Ovary (tissue), 3 donors: Measurements from ENCODE around the gene CDC42SE1.

Source experiments
- CTCF ChIP-seq, 3 donors: fragments of 450-650 bp in 2 of 3; fragments of 200-600 bp in 1 of 3; IDR thresholded peaks; one replicate each; pipeline versions ENCODE4 v1.5.1 to v1.8.0; 2016 to 2022; ENCODE audit warnings: antibody characterized with exemption in 3 of 3, mild to moderate bottlenecking in 1 of 3
- POLR2A ChIP-seq: fragments of 450-650 bp; IDR thresholded peaks from one replicate; pipeline ENCODE4 v1.6.1; 2017; ENCODE audit warnings: antibody characterized with exemption, mild to moderate bottlenecking, moderate library complexity
- donor health status: DM: no; HTN: no; CAD: no.

GRCh38 chr1:151056149-151056548 lies 3.3 kb downstream of the CDC42SE1 start:
- TF ChIP-seq CTCF (IDR thresholded peaks at IDR 0.05): no peak
- TF ChIP-seq POLR2A: no peak
